HG02610 (cell line): ENCODE results near the gene KRT4.

Source experiments
- ATAC-seq: cut with Tn5 transposase; IDR thresholded peaks from one replicate; pipeline ENCODE4 v1.9.1; 2021; ENCODE audit warnings: mild to moderate bottlenecking, moderate library complexity; ENCODE audit not compliant: unreplicated experiment

The KRT4 gene

GRCh38 chr12:52822771-52823510 lies 9.0 kb upstream of the KRT4 start:
- no peak for ATAC-seq

- ATAC-seq: no peak
These were observed 8.1 kb upstream of the KRT4 start for GRCh38 chr12:52821826-52822660.

- ATAC-seq: no peak
These were observed 7.3 kb upstream of the KRT4 start for GRCh38 chr12:52821071-52821730.

GRCh38 chr12:52820521-52820920 lies 6.6 kb upstream of the KRT4 start:
- ATAC-seq: no peak

GRCh38 chr12:52819731-52820510 lies 6.0 kb upstream of the KRT4 start:
- no peak for ATAC-seq

- no peak for ATAC-seq
These were observed 5.0 kb upstream of the KRT4 start for GRCh38 chr12:52818887-52819420.

GRCh38 chr12:52818388-52818787 lies 4.5 kb upstream of the KRT4 start:
- no peak for ATAC-seq

GRCh38 chr12:52817699-52818238 lies 3.9 kb upstream of the KRT4 start:
- ATAC-seq: no peak

- no peak for ATAC-seq
These were observed 3.2 kb upstream of the KRT4 start for GRCh38 chr12:52817003-52817698.

- no peak for ATAC-seq
These were observed 2.0 kb upstream of the KRT4 start for GRCh38 chr12:52815676-52816588.

- ATAC-seq: no peak
These were observed 1.2 kb upstream of the KRT4 start for GRCh38 chr12:52815161-52815560.

GRCh38 chr12:52814710-52815155 lies 817 bp upstream of the KRT4 start:
- ATAC-seq: no peak

GRCh38 chr12:52813203-52813819 lies 605 bp downstream of the KRT4 start:
- no peak for ATAC-seq

- no peak for ATAC-seq
These were observed 1.2 kb downstream of the KRT4 start for GRCh38 chr12:52812749-52813148.

- ATAC-seq: no peak
These were observed 1.9 kb downstream of the KRT4 start for GRCh38 chr12:52812073-52812400.

- ATAC-seq: no peak
These were observed 2.5 kb downstream of the KRT4 start for GRCh38 chr12:52811191-52812072.

- no peak for ATAC-seq
These were observed 3.4 kb downstream of the KRT4 start for GRCh38 chr12:52810554-52810953.
